Fibroblast of lung (primary cell): Measurements from ENCODE around the gene TAS2R43. TPM values are rescaled to one million over a fixed set of nuclear protein-coding genes. Genes with fewer than 3 reads are reported as not detected.
A peak's percentile ranks its signal among the peaks of the same experiment; 100 is the strongest.
"Not testable (repeated sequence)": the region's sequence is repeated elsewhere in the genome, so short reads cannot be mapped to it uniquely, and the experiment has no call there.

ENCODE experiments used
- DNase-seq, 2 donors: peaks; one replicate each; pipeline versions ENCODE4 v3.0.0 to v3.0.0-alpha.2; 2010; ENCODE audit warnings: low read depth in 2 of 2
- H2AFZ ChIP-seq: 2 replicates; pipeline ENCODE4 v1.5.1; 2012; ENCODE audit warnings: low read length, control low read depth, inconsistent platforms
- H3K27ac ChIP-seq: 2 replicates; pipeline ENCODE4 v1.5.1; 2011; ENCODE audit warnings: low read length, control low read depth; ENCODE audit not compliant: insufficient read depth
- H3K27me3 ChIP-seq: 2 replicates; pipeline ENCODE4 v1.5.1; 2011; ENCODE audit warnings: mild to moderate bottlenecking, low read length; ENCODE audit not compliant: control insufficient read depth, insufficient read depth
- H3K36me3 ChIP-seq: 2 replicates; pipeline ENCODE4 v1.5.1; 2011; ENCODE audit warnings: low read length; ENCODE audit not compliant: control insufficient read depth, insufficient read depth
- H3K4me1 ChIP-seq: 2 replicates; pipeline ENCODE4 v1.5.1; 2011; ENCODE audit warnings: low read length; ENCODE audit not compliant: control insufficient read depth, insufficient read depth; ENCODE audit errors: extremely low read depth
- H3K4me2 ChIP-seq: 2 replicates; pipeline ENCODE4 v1.5.1; 2011; ENCODE audit warnings: low read length, control low read depth; ENCODE audit not compliant: insufficient read depth; ENCODE audit errors: extremely low read depth
- H3K4me3 ChIP-seq, 4 experiments: fragments of 200-600 bp in 1 of 4; sonication (generic) in 1 of 4; replicated peaks in 1 of 4; 2 replicates each; pipeline ENCODE4 v1.5.1; 2011 to 2016; ENCODE audit warnings: low read length in 4 of 4, low read depth in 3 of 4, mild to moderate bottlenecking in 3 of 4, control low read depth in 2 of 4, inconsistent platforms in 1 of 4, mixed read lengths in 1 of 4; ENCODE audit not compliant: insufficient read depth in 1 of 4; ENCODE audit errors: control extremely low read depth in 1 of 4
- H3K79me2 ChIP-seq: 2 replicates; pipeline ENCODE4 v1.5.1; 2012; ENCODE audit warnings: mild to moderate bottlenecking, low read length, inconsistent platforms; ENCODE audit not compliant: control insufficient read depth, insufficient read depth
- H3K9ac ChIP-seq: 2 replicates; pipeline ENCODE4 v1.5.1; 2011; ENCODE audit warnings: mild to moderate bottlenecking, low read length, control low read depth; ENCODE audit not compliant: insufficient read depth
- H3K9me3 ChIP-seq: 2 replicates; pipeline ENCODE4 v1.5.1; 2012; ENCODE audit warnings: low read depth, low read length; ENCODE audit not compliant: control insufficient read depth, insufficient read depth
- H4K20me1 ChIP-seq: 2 replicates; pipeline ENCODE4 v1.5.1; 2011; ENCODE audit warnings: low read length; ENCODE audit not compliant: control insufficient read depth, insufficient read depth; ENCODE audit errors: extremely low read depth
- CTCF ChIP-seq, 2 donors: IDR thresholded peaks in 1 of 2; conservative IDR thresholded peaks in 1 of 2; 1 replicate in 1 of 2; 2 replicates in 1 of 2; pipeline ENCODE4 v1.5.1; 2011 to 2012; ENCODE audit warnings: low read length in 2 of 2, control low read depth in 1 of 2, inconsistent platforms in 1 of 2, low read depth in 1 of 2, mild to moderate bottlenecking in 1 of 2
- EZH2 ChIP-seq: IDR thresholded peaks from 2 replicates; pipeline ENCODE4 v1.5.1; 2012; ENCODE audit warnings: low read length, control low read depth, mild to moderate bottlenecking; ENCODE audit errors: missing control alignments
- polyA plus RNA-seq, 2 donors: library from polyadenylated mRNA; depleted of rRNA in 1 of 2; stranded (reverse) in 1 of 2; unstranded in 1 of 2; fragments of >200 nt; gene quantifications; 2 replicates each; pipeline ENCODE4 v1.2.1, GENCODE V29; 2011 to 2012; ENCODE audit warnings: missing spikeins in 1 of 2
- total RNA-seq: library from RNA; depleted of rRNA; stranded (reverse); fragments of >200 nt; gene quantifications from 2 replicates; pipeline ENCODE4 v1.2.1, GENCODE V29; 2014

Gene TAS2R43
- total and polyA plus RNA-seq, 2 donors (not counting 1 experiment from before 2014, with no cell fraction given): 0.99 TPM; not detected in 1

- Histone ChIP-seq H3K4me1 (no peaks in the 10 kb centered on the region), H3K79me2 (no peaks in the 10 kb centered on the region), H3K9me3 (no peaks in the 10 kb centered on the region), H3K27ac (no peak overlapping the region), H3K36me3 (no peaks in the 10 kb centered on the region), H4K20me1 (no peaks in the 10 kb centered on the region), H3K9ac (no peak overlapping the region), H3K4me2 (no peak overlapping the region), H3K27me3 (no peaks in the 10 kb centered on the region), H3K4me3 (no peak overlapping the region), H2AFZ (no peak overlapping the region)
- TF ChIP-seq CTCF (conservative IDR thresholded peaks at IDR 0.05 in 1 of 2, IDR thresholded peaks at IDR 0.05 in 1 of 2; ENCODE audit: low read depth in 1 of 2, low read length in 2 of 2): no peak
- no peak for TF ChIP-seq EZH2
- peak; percentile 4 to 13 for DNase-seq
Measured at GRCh38 chr12:11059784-11060183, 32.3 kb downstream of the TAS2R43 start.

- no peak for DNase-seq
Measured at GRCh38 chr12:11059041-11059440, 33.1 kb downstream of the TAS2R43 start.

GRCh38 chr12:11055306-11055705, 36.8 kb downstream of the TAS2R43 start:
- no peaks in the 10 kb centered on the region for H3K27me3 ChIP-seq
- H3K27ac ChIP-seq: no peak overlapping the region
- H3K9me3 ChIP-seq: no peaks in the 10 kb centered on the region
- H3K4me2 ChIP-seq: no peak overlapping the region
- H3K4me3 ChIP-seq: no peak overlapping the region
- TF ChIP-seq EZH2: no peak
- no peak for TF ChIP-seq CTCF (conservative IDR thresholded peaks at IDR 0.05 in 1 of 2, IDR thresholded peaks at IDR 0.05 in 1 of 2; ENCODE audit: low read depth in 1 of 2, low read length in 2 of 2)
- no peaks in the 10 kb centered on the region for H3K4me1 ChIP-seq
- H4K20me1 ChIP-seq: no peaks in the 10 kb centered on the region
- H3K79me2 ChIP-seq: no peaks in the 10 kb centered on the region
- no peak overlapping the region for H2AFZ ChIP-seq
- no peaks in the 10 kb centered on the region for H3K36me3 ChIP-seq
- H3K9ac ChIP-seq: no peak overlapping the region
- DNase-seq: no peak

More at GRCh38 chr12:11059041-11059440, 33.1 kb downstream of the TAS2R43 start:
- H2AFZ ChIP-seq: no peak overlapping the region
- no peaks in the 10 kb centered on the region for H3K36me3 ChIP-seq
- H3K4me2 ChIP-seq: no peak overlapping the region
- H3K27me3 ChIP-seq: no peaks in the 10 kb centered on the region
- no peaks in the 10 kb centered on the region for H3K4me1 ChIP-seq
- H3K27ac ChIP-seq: no peak overlapping the region
- no peak overlapping the region for H3K9ac ChIP-seq
- no peaks in the 10 kb centered on the region for H3K9me3 ChIP-seq
- TF ChIP-seq CTCF (conservative IDR thresholded peaks at IDR 0.05 in 1 of 2, IDR thresholded peaks at IDR 0.05 in 1 of 2; ENCODE audit: low read depth in 1 of 2, low read length in 2 of 2) (no peak), EZH2 (no peak)
- no peaks in the 10 kb centered on the region for H3K79me2 ChIP-seq
- H3K4me3 ChIP-seq: no peak overlapping the region
- no peaks in the 10 kb centered on the region for H4K20me1 ChIP-seq

GRCh38 chr12:11049806-11050531, 42.1 kb downstream of the TAS2R43 start:
- not testable (repeated sequence) for H3K36me3 ChIP-seq, H3K79me2 ChIP-seq, H3K27me3 ChIP-seq, H3K4me1 ChIP-seq, H3K9me3 ChIP-seq, H3K27ac ChIP-seq, H2AFZ ChIP-seq, DNase-seq, H3K4me3 ChIP-seq, H3K4me2 ChIP-seq, H4K20me1 ChIP-seq, H3K9ac ChIP-seq

GRCh38 chr12:11041366-11041765, 50.7 kb downstream of the TAS2R43 start:
- H3K9me3 ChIP-seq, H3K36me3 ChIP-seq, H3K27ac ChIP-seq, H3K79me2 ChIP-seq, H3K27me3 ChIP-seq, H3K9ac ChIP-seq, H4K20me1 ChIP-seq, H2AFZ ChIP-seq, H3K4me3 ChIP-seq, H3K4me1 ChIP-seq, H3K4me2 ChIP-seq: not testable (repeated sequence)
- DNase-seq: peak in 1 of 2 donors; percentile 3
